Lower leg skin (tissue), 4 donors: Measurements from ENCODE around the gene ALOX5. TPM values are rescaled to one million over a fixed set of nuclear protein-coding genes. Genes with fewer than 3 reads are reported as not detected.
A peak's percentile ranks its signal among the peaks of the same experiment; 100 is the strongest.

Experiments
- DNase-seq, 2 donors: peaks; one replicate each; pipeline ENCODE4 v3.0.0-alpha.2; 2019; ENCODE audit warnings: low spot score in 2 of 2
- H3K4me3 ChIP-seq: fragments of 200-600 bp; sonication (generic); 2 replicates; pipeline ENCODE4 v1.5.1; 2017; ENCODE audit warnings: mild to moderate bottlenecking, low read depth; ENCODE audit not compliant: poor library complexity, severe bottlenecking
- CTCF ChIP-seq, 3 donors: fragments of 450-650 bp; IDR thresholded peaks; one replicate each; pipeline ENCODE4 v1.5.1; 2016; ENCODE audit warnings: antibody characterized with exemption in 3 of 3, mild to moderate bottlenecking in 3 of 3, moderate library complexity in 2 of 3
- POLR2A ChIP-seq, 2 donors: fragments of 450-650 bp; IDR thresholded peaks; one replicate each; pipeline ENCODE4 v1.6.1; 2016 to 2017; ENCODE audit warnings: antibody characterized with exemption in 2 of 2, mild to moderate bottlenecking in 1 of 2, moderate library complexity in 1 of 2
- WGBS, 2 donors: methylation state at CpG; one replicate each; pipeline ENCODE4 v1.1.5; 2018; 5-methylcytosine and 5-hydroxymethylcytosine counted together
- intact Hi-C: fragments of 100-400 bp; cut with DNase I; formaldehyde crosslinking; loops from one replicate; pipeline ENCODE4 v1.15.0; 2023; ENCODE audit warnings: low total_unique reads
- total RNA-seq, 4 donors: library from RNA; depleted of rRNA; stranded (reverse); fragments of >200 nt; gene quantifications; one replicate each; pipeline ENCODE4 v1.1.0, GENCODE V29; 2016

ALOX5 gene
- total RNA-seq, 4 donors from 2014 or later: 7.4 to 16.0 (median 11.9) TPM

DNA sequence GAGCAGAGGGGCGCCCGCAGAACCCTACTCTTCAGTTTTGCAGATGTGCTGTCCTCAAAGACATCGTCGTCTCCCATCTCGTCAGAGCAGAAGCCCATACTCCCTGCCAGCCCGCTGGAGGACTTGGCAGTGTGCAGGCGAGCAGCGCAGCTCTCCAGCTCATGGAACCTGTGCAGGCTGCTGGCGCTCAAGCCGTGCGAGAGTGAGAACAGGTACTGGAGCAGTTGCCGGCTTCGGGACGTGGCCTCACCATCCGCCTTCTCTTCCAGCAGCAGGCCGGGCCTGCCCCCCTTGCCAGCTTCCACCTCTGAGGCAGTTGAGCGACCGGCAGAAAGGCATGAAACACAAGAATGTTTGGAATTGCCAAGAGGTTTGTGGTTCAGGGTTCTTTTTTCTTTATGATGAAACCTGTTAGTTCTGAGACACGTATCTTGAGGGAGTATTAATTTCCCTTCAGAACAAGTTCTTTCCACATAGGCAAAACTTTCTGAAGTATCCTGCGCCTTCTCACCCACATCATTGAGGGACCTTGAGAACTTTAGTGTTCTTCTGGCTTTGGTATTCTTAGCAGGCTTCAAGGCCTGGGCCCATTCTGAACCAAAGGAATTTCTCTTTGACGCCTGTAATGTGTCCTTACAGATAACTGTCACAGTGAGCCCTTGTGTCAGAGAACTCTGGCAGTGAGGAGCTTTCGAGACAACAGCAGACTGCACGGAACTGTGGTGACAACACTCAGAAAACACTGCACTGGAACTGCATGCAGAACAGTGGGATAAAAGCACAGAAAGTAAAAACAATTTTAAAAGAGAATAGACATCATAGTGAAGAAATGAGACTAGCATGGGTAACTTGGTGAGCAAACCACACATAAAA is 89.5 kb downstream of the ALOX5 start:
- TF ChIP-seq POLR2A (IDR thresholded peaks at IDR 0.05) (no peak), CTCF (IDR thresholded peaks at IDR 0.05) (no peak)
- 87 to 90% methylated on average over 22 to 23 of the region's 23 CpGs for WGBS, 2 donors
- no peak overlapping the region for H3K4me3 ChIP-seq
- DNase-seq: no peak
- intact Hi-C loops: no loop called here

DNA sequence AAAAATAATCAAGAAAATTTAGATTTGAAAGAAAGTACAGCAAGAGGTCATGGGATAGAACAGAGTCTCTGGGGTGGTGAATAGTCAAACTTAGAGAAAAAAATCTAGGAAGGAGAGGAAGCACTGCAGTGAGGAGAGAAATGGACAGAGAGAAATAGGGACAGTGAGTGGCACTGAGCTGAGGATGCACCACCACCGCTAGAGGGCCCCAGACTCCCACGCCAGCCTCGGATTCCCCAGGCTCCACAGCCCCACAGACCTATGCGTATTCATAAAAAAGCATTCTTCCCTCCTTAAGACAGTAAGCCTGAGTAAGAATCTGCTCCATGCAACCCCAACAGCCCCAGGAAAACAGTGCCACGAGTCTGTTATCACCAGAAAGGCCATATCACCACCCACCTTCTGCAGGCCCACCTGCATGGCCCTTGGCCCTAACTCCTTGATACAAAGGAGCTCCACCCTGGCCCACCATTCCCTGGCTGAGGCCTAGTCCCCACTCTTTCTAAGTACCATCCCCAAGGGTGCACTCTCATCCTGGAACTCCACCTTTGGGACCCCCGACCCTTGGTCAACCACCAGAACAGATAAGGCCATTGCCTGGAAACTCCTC is 91.0 kb downstream of the ALOX5 start:
- TF ChIP-seq CTCF (IDR thresholded peaks at IDR 0.05) (peak in 1 of 3 donors; percentile 77), POLR2A (IDR thresholded peaks at IDR 0.05) (no peak)
- DNase-seq: peak; percentile 41 to 92
- intact Hi-C loops: no loop called here
- no peak overlapping the region for H3K4me3 ChIP-seq
- WGBS, 2 donors: 26% methylated on average over 6 of the region's 6 CpGs

GRCh38 chr10:45466784-45467183 is 92.8 kb downstream of the ALOX5 start:
- WGBS, 2 donors: 59 to 67% methylated on average over 5 of the region's 5 CpGs
- no peak for DNase-seq
- no peak for TF ChIP-seq POLR2A (IDR thresholded peaks at IDR 0.05)
- H3K4me3 ChIP-seq: no peak overlapping the region
- intact Hi-C loops: no loop called here

DNA sequence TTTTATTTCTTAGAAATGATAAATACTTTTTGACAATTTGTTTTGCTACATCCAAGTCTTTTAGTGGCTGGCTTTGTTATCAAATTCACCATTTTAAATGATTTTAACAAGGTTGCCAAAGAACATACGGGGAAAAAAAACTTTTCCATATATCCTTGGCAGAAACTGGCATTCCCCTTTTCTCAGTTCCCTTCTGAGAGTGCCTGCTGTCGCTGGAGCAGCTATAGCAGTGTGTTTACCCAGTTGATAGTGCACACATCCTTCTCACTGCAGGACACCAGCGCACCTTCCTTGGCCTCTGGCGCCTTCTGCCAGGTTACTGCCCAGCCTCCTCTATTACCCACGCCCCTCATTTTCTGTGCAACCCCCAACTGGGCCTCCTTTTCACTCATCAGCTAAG is 94.1 kb downstream of the ALOX5 start:
- TF ChIP-seq POLR2A (IDR thresholded peaks at IDR 0.05) (no peak), CTCF (IDR thresholded peaks at IDR 0.05) (no peak)
- intact Hi-C loops: no loop called here
- DNase-seq: no peak
- 83 to 84% methylated on average over 5 of the region's 5 CpGs for WGBS, 2 donors
- no peak overlapping the region for H3K4me3 ChIP-seq

DNA sequence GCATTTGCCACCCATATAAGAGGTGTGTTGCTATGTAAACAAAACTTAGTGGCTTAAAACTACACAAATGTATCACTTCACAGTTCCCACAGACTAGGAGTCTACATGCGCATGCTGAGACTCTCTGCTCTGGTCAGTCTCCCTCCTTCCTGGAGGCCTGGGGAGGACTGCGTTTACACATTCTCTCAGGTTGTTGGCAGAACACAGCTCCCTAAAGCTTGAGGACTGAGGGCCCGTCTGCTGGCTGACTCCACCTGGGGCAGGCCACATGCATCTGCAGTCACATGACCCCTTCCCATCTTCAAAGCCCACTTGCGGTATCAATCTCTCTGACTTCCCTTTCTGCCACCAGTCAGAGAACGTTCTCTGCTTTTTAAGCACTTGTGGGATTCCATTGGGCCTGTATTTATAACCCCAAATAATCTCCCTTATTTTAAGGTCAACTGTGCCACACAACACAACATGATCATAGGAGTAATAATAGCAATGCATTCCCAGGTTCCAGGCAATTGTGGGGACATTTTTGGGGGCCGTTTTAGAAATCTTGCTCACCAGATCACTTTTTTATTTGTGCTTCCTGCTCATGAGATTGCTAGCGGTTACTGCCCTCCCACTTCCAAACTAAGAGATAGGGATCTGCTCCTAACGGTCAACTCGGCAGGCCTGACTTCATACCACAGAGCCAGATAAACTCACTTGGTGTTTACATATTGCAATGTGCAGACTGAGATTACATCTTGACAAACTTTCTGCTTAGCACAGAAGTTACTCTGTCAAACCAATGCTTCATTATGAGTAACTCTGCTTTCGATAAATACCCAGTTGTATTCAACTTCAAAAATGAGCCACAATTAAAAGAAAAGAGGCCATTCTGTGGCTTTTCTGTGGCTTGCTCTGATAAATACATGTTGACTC is 96.3 kb downstream of the ALOX5 start:
- H3K4me3 ChIP-seq: no peak overlapping the region
- no peak for DNase-seq
- no peak for TF ChIP-seq CTCF (IDR thresholded peaks at IDR 0.05)
- TF ChIP-seq POLR2A (IDR thresholded peaks at IDR 0.05): no peak
- intact Hi-C loops: no loop called here
- WGBS, 2 donors: 69 to 78% methylated on average over 10 of the region's 10 CpGs

DNA sequence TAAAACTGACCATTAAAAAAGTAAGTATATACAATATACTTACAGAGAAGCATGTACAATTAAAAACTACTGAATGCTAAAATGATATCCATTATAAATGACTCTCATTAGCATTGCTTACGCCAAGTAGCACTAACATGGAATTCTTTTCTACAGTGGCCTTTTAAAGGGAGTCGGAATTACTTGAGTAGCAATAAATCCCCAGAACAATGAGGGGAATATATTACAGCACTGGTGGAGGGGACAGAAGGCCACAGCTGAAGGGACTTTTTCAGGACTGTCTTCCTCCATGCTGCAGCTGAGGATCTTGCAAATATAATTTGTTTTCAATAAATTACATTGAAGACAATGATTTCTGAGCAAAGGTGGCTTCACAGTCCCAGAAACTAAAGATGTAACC is 97.0 kb downstream of the ALOX5 start:
- H3K4me3 ChIP-seq: no peak overlapping the region
- DNase-seq: no peak
- TF ChIP-seq POLR2A (IDR thresholded peaks at IDR 0.05) (no peak), CTCF (IDR thresholded peaks at IDR 0.05) (no peak)
- WGBS, 2 donors: 87 to 91% methylated on average over 2 of the region's 2 CpGs
- intact Hi-C loops: no loop called here
